ENCODE data around the gene FLOT2.

DNA sequence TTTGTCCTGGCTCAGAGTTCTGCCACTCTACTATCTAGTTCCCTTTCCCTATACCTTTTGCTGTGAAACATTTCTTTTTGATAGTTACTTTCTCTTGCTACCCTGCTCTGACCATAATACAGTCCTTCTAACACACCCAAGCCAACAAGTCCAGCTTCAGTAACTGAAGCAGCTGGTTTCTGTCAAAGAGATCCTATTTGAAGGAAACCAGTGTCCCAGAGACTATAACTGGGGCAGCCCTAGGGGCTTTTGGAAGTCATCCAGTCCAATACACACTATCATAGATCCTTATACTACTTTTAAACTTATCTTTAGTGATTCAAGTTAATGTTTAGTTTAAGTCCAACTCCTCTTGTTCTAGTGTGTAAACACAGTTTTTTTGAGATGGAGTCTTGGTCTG is 22.7 kb upstream of the FLOT2 start:
- TF ChIP-seq, protein P1, sequence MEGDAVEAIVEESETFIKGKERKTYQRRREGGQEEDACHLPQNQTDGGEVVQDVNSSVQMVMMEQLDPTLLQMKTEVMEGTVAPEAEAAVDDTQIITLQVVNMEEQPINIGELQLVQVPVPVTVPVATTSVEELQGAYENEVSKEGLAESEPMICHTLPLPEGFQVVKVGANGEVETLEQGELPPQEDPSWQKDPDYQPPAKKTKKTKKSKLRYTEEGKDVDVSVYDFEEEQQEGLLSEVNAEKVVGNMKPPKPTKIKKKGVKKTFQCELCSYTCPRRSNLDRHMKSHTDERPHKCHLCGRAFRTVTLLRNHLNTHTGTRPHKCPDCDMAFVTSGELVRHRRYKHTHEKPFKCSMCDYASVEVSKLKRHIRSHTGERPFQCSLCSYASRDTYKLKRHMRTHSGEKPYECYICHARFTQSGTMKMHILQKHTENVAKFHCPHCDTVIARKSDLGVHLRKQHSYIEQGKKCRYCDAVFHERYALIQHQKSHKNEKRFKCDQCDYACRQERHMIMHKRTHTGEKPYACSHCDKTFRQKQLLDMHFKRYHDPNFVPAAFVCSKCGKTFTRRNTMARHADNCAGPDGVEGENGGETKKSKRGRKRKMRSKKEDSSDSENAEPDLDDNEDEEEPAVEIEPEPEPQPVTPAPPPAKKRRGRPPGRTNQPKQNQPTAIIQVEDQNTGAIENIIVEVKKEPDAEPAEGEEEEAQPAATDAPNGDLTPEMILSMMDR (IDR thresholded peaks at IDR 0.05; ENCODE audit: extremely low read depth in 1 of 2, insufficient read depth in 1 of 2, low read depth in 1 of 2, low read length in 2 of 2): no peak
- TF ChIP-seq, protein P2, sequence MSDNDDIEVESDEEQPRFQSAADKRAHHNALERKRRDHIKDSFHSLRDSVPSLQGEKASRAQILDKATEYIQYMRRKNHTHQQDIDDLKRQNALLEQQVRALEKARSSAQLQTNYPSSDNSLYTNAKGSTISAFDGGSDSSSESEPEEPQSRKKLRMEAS (IDR thresholded peaks at IDR 0.05; ENCODE audit: insufficient read depth, insufficient read length): no peak
- TF ChIP-seq POLR2A (IDR thresholded peaks at IDR 0.05; ENCODE audit: low read depth, low read length): no peak
- TF ChIP-seq EZH2 (IDR thresholded peaks at IDR 0.05; ENCODE audit: borderline replicate concordance, low read depth, low read length, severe bottlenecking): no peak

Measured in endothelial cell of umbilical vein (primary cell).